Measurements from ENCODE around the gene NME9.

The NME9 gene

GRCh38 chr3:138282836-138283235, 46.8 kb downstream of the NME9 start:
- DNase-seq (ENCODE audit: low read depth, low spot score): no peak

- no peak for DNase-seq (ENCODE audit: low read depth, low spot score)
Observed at GRCh38 chr3:138281561-138281960, 48.1 kb downstream of the NME9 start.

GRCh38 chr3:138271189-138271794, 58.4 kb downstream of the NME9 start:
- DNase-seq (ENCODE audit: low read depth, low spot score): no peak

DNA sequence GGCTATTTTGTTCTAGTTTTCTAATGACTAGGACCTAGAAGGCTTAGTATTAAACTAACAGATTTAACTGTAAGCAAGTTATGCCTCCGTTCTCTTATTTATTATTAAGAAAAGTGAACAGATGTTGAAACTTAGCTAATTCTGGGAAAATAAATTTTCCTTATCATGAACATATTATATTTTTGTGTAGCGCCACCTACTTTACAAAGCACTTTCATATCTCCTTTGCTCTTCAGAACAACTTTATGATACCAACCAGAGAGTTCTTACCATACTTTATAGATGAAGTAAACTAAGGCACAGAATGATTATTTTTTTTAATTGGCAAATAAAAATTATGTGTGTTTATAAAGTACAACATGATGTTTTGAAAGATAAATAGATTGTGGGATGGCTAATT, 59.4 kb downstream of the NME9 start:
- DNase-seq (ENCODE audit: low read depth, low spot score): no peak

DNA sequence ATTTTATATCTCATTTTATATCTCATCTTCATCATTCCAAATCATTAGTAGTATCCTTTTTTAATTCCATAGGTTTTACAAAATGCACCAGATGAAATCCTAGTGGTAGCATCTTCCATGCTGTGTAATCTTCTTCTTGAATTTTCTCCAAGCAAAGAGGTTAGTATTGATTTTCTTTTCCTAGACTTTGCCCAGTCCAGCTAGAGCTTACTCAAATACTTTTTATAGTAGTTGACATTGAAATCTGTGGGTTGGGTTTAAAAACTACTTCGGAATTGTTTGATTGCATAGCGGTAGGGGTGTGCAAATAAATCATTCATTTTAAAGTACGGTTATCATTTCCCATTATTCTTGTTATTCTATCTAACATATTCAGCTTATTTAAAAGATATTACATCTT, 62.6 kb downstream of the NME9 start:
- no peak for DNase-seq (ENCODE audit: low read depth, low spot score)

GRCh38 chr3:138265745-138266144, 63.9 kb downstream of the NME9 start:
- no peak for DNase-seq (ENCODE audit: low read depth, low spot score)

DNA sequence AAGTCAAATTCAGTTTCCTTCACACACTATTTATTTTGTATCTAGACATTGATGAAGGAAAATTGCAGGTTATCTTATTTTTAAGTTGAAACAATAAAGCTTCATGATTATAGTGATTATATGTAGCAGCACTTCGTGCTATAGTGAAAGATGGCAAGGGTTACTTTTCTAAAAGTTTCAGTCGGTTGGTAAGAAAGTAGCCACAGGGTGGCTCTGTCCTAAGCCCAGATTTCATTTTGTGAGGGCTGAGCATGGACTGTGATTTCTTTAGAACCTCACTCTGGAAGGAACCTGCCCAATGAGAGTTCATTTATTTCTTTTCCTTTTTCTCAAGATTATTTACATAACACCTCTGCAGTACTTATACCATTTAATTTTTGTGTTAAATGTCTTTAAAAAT, 66.5 kb downstream of the NME9 start:
- DNase-seq (ENCODE audit: low read depth, low spot score): no peak

DNA sequence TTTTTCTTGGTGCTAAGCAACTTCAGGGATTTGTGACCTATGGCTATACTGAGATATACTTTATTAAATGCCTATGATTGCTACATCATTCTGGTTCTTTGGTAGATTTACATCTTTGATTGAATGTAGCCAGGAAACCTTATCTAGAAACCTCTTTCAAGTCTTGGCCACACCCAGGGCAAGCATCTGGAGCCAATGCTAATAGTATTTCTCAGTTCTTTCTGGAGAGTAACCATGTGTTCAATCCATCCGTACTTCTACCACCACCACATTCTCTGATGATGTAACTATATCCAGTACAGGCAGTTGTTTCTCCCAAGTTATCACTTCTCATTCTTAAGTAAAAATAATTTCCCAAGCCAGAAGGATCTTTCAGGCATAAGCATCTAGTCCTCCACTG, 69.0 kb downstream of the NME9 start:
- DNase-seq (ENCODE audit: low read depth, low spot score): no peak

DNA sequence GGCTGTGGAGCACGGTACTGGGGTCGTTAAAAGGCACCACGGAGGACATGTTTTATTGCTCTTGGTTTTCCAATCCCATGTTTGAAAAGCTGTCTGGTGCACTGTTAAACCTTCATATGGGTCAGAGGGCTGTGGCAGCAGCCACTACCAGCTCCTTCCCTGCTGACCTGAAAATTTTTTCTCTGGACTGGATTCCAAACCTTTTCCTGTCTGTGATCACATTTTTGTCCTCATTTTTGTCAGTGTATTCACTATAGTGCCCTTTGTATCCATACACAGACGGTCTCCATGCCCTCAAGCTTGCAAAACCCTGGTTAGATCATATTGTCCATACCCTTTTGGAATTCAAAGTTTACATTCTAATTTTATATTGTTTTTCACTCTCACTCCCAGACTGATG, 70.5 kb downstream of the NME9 start:
- no peak for DNase-seq (ENCODE audit: low read depth, low spot score)

DNA sequence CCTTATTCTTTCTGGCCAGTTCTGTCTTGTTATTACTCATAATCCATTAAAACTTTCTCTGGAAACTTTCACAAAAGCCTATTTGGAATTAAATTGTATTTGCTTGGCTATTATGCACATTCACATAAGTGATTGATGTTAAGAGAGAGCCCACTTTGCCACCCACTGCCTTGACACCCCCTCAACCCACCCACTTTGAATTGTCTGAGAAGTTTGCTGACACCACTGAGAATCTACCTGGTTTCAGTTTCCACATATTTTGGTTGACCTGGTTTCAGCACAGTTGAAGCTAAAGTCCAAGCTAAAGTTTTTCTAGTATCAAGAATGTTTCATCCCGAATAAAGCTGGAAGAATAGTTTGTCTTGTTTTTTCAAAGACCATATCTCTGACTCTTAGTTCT, 71.7 kb downstream of the NME9 start:
- no peak for DNase-seq (ENCODE audit: low read depth, low spot score)

DNA sequence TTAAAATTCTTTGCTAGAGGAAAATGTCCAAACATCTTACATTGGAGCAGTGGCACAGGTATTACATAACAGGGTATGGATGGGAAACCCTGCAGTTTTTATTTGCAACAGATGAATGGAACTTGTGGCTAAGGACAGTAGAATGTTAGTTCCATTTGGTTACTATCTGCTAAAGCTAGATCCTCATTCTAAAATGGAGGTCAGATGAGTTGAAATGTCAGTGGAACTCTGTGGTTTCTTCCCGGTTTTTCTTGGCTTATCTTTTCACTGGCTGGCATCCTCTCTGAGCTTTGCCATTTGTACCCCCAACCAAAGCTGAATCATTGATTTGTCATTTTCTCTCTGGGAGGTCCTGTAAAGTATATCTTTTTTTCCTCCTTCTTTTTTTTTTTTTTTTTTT, 73.6 kb downstream of the NME9 start:
- DNase-seq (ENCODE audit: low read depth, low spot score): no peak

- DNase-seq (ENCODE audit: low read depth, low spot score): no peak
Observed at GRCh38 chr3:138254216-138254615, 75.4 kb downstream of the NME9 start.

DNA sequence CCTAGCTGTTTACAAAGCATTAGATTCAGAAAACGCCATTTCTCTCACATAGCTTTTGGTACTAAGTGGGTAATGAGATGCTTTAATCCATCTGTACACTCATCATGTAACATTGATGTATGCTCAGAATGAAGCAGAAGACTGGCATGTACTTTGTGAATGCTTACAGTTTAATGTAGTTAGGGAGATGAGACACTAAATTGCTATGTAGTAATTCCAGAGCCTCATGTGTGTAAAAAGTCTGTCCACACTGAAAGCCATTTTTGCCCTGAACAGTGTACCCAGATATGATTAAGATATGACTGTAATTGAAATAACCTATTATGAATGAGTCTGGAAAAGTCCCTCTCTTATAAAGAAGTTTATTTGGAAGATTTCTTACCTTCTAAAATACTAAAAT, 76.0 kb downstream of the NME9 start:
- no peak for DNase-seq (ENCODE audit: low read depth, low spot score)

All from smooth muscle cell of the brain vasculature (primary cell).